Lower leg skin (tissue), 4 donors: ENCODE results near the gene RASSF1. TPM values are rescaled to one million over a fixed set of nuclear protein-coding genes. Genes with fewer than 3 reads are reported as not detected.

Source experiments
- DNase-seq, 2 donors: peaks; one replicate each; pipeline ENCODE4 v3.0.0-alpha.2; 2019; ENCODE audit warnings: low spot score in 2 of 2
- H3K4me3 ChIP-seq: fragments of 200-600 bp; sonication (generic); 2 replicates; pipeline ENCODE4 v1.5.1; 2017; ENCODE audit warnings: mild to moderate bottlenecking, low read depth; ENCODE audit not compliant: poor library complexity, severe bottlenecking
- POLR2A ChIP-seq, 2 donors: fragments of 450-650 bp; IDR thresholded peaks; one replicate each; pipeline ENCODE4 v1.6.1; 2016 to 2017; ENCODE audit warnings: antibody characterized with exemption in 2 of 2, mild to moderate bottlenecking in 1 of 2, moderate library complexity in 1 of 2
- WGBS, 2 donors: methylation state at CpG; one replicate each; pipeline ENCODE4 v1.1.5; 2018; 5-methylcytosine and 5-hydroxymethylcytosine counted together
- intact Hi-C: fragments of 100-400 bp; cut with DNase I; formaldehyde crosslinking; loops from one replicate; pipeline ENCODE4 v1.15.0; 2023; ENCODE audit warnings: low total_unique reads
- total RNA-seq, 4 donors: library from RNA; depleted of rRNA; stranded (reverse); fragments of >200 nt; gene quantifications; one replicate each; pipeline ENCODE4 v1.1.0, GENCODE V29; 2016
- TF ChIP-seq, protein P1 (sequence below), 3 donors: fragments of 450-650 bp; IDR thresholded peaks; one replicate each; pipeline ENCODE4 v1.5.1; 2016; ENCODE audit warnings: antibody characterized with exemption in 3 of 3, mild to moderate bottlenecking in 3 of 3, moderate library complexity in 2 of 3

RASSF1 gene
- total RNA-seq, 4 donors from 2014 or later = 33.5 to 50.0 (median 47.2) TPM

DNA sequence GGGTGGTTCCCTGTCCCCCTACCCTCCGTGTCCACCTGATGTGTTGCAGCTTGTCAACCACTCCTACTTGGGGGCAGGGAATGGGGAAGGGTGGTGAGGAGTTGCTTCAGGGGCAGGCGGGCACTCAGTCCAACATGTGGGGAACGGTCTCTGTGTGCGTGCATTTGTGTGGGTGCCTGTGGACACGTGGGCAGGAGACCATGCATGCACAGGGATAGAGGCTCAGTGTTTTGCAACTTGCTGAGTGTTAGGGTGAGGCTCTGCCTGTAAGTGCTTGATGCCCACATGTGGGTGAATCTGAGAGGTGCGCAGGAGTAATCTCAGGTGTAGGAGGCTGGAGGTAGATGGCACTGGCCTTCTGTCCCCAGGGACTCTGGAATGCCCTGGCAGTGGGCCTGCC lies 43.1 kb upstream of the RASSF1 start:
- TF ChIP-seq, protein P1, sequence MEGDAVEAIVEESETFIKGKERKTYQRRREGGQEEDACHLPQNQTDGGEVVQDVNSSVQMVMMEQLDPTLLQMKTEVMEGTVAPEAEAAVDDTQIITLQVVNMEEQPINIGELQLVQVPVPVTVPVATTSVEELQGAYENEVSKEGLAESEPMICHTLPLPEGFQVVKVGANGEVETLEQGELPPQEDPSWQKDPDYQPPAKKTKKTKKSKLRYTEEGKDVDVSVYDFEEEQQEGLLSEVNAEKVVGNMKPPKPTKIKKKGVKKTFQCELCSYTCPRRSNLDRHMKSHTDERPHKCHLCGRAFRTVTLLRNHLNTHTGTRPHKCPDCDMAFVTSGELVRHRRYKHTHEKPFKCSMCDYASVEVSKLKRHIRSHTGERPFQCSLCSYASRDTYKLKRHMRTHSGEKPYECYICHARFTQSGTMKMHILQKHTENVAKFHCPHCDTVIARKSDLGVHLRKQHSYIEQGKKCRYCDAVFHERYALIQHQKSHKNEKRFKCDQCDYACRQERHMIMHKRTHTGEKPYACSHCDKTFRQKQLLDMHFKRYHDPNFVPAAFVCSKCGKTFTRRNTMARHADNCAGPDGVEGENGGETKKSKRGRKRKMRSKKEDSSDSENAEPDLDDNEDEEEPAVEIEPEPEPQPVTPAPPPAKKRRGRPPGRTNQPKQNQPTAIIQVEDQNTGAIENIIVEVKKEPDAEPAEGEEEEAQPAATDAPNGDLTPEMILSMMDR (IDR thresholded peaks at IDR 0.05) = no peak
- TF ChIP-seq POLR2A (IDR thresholded peaks at IDR 0.05) = no peak
- 55 to 60% methylated on average over 6 of the region's 6 CpGs for WGBS, 2 donors
- H3K4me3 ChIP-seq = no peak overlapping the region
- no peak for DNase-seq
- intact Hi-C loops = no loop called here

DNA sequence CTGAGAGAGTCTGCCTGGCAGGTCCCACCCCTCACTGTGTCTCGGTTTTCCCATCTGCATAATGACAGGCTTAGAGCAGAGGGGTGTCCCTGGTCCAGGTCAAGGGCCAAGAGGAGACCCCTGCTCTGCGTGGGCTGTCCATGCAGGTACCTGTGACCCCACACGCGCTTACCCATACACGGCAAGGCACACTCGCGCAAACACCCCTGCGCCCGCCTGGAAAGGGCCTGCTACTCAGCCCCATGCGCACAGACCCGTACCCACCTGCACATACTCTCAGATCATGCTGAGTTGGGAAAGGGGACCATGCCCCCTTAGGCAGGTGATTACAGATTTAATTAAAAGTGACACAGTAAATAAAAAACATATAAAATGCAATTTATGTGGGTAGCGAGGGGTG lies 42.1 kb upstream of the RASSF1 start:
- TF ChIP-seq POLR2A (IDR thresholded peaks at IDR 0.05) = no peak
- TF ChIP-seq, protein P1 (IDR thresholded peaks at IDR 0.05) = no peak
- H3K4me3 ChIP-seq = no peak overlapping the region
- DNase-seq = no peak
- intact Hi-C loops = no loop called here
- WGBS, 2 donors = 91% methylated on average over 12 of the region's 12 CpGs

DNA sequence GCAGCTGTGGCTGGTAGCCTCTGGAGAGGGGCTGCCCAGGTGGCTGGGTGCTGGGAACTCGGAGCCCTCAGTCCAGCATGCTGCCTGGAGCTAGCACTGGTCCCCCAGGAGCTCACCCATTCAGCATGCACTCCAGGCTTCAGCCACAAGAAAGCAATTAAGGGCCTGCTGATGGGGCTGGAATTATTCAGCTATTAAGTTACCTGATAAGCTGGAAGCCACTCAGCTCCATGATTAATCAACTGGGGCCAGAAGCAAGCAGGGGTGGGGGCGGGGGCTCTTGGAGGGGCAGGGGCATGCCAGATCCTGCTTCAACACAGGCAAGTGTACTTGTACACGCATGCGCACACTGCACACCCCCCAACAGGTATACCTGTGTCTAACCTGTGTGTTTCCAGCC lies 40.7 kb upstream of the RASSF1 start:
- H3K4me3 ChIP-seq = no peak overlapping the region
- WGBS, 2 donors = 77 to 79% methylated on average over 2 to 4 of the region's 4 CpGs
- no peak for DNase-seq
- TF ChIP-seq POLR2A (IDR thresholded peaks at IDR 0.05) = no peak
- TF ChIP-seq, protein P1 (IDR thresholded peaks at IDR 0.05) = no peak
- intact Hi-C loops = no loop called here

DNA sequence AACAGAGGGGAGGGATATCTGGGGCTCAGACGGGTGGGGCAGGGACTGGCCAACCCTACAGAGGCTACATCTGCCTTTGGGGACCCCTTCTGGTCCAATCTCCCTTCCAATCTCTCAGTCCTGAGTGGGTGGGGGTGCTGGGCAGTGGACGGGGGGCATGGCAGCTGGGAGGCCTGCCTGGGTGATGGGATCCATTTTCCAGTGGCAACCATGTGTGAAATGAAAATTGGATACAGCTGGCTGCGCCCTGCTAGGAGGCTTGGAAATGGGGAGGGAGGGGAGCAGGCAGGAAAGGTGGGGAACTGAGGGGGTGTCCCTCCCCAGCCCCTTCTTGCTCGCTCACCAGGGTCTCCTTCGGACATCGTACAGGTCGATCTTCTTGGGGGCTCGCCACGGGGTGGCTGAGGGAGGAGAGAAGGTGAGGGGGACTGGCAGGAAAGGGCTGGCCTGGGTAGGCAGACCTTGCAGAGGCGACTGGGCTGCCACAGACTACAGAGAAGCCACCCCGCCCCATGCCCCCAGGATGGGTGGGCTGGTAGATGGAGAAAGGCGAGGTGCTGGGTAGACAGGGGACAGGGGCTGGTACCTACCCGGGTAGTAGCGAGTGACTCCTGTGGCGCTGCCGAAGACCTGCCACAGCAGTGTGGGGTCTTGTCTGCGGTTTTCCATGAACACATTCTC lies 39.9 kb upstream of the RASSF1 start:
- 84 to 85% methylated on average over 17 of the region's 17 CpGs for WGBS, 2 donors
- intact Hi-C loops = no loop called here
- no peak for DNase-seq
- TF ChIP-seq, protein P1 (IDR thresholded peaks at IDR 0.05) = no peak
- no peak for TF ChIP-seq POLR2A (IDR thresholded peaks at IDR 0.05)
- H3K4me3 ChIP-seq = no peak overlapping the region

DNA sequence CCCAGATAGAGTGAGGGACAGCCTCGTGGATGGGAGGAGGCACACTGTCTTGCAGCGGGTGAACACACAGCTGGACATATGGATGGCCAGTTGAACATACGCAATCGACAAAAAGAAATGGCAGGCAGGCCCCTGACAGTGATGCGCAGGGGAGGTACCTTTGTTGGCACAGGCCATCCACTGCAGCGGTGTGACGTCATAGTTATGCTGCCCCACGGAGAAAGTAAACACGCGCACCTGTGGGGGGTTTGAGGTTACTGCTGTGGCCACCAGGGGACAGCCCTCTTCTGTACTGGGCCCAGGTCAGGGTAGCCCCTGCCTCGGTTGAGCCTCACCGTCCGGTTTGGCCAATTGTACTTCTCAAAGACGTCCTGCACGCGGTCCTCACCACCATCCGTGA lies 38.1 kb upstream of the RASSF1 start:
- TF ChIP-seq POLR2A (IDR thresholded peaks at IDR 0.05) = no peak
- TF ChIP-seq, protein P1 (IDR thresholded peaks at IDR 0.05) = no peak
- intact Hi-C loops = no loop called here
- no peak for DNase-seq
- H3K4me3 ChIP-seq = no peak overlapping the region
- 84 to 90% methylated on average over 17 of the region's 17 CpGs for WGBS, 2 donors

DNA sequence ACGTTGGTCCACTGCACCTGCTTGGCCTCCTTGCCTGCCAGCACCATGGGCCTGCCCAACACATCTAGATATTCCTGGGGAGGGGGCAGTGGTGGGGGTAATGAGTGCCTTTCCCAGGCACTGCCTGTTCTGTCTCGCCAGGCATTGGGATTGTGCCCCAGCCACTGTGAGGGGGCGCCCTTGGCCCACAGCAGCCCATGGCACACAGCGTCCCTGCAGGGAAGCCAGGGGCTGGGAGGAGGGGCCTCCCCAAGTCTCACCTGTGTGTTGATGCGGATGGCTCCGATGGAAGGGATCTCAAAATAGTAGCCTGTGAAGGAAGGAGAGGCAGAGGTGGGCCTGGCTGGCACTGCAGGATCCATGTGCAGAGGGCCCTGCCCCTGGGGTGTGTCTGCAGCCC lies 37.4 kb upstream of the RASSF1 start:
- WGBS, 2 donors = 83 to 86% methylated on average over 6 of the region's 6 CpGs
- intact Hi-C loops = no loop called here
- no peak overlapping the region for H3K4me3 ChIP-seq
- DNase-seq = no peak
- TF ChIP-seq POLR2A (IDR thresholded peaks at IDR 0.05) = no peak
- TF ChIP-seq, protein P1 (IDR thresholded peaks at IDR 0.05) = no peak
